H1 (cell line): ENCODE results near the gene NEB. TPM values are rescaled to one million over a fixed set of nuclear protein-coding genes. Genes with fewer than 3 reads are reported as not detected.

ENCODE experiments used
- HDAC2 ChIP-seq, 2 experiments: fragments of 300-600 bp in 1 of 2; sonication (generic) in 1 of 2; IDR thresholded peaks; 2 replicates each; pipeline ENCODE4 v1.6.1; 2011 to 2012; ENCODE audit warnings: low read depth in 2 of 2, low read length in 2 of 2, mild to moderate bottlenecking in 2 of 2, moderate library complexity in 2 of 2, borderline replicate concordance in 1 of 2, inconsistent platforms in 1 of 2
- KDM5A ChIP-seq: fragments of 200-600 bp; IDR thresholded peaks from 2 replicates; pipeline ENCODE4 v1.7.1; 2012; ENCODE audit warnings: mild to moderate bottlenecking, low read length, inconsistent platforms, mixed read lengths
- polyA plus RNA-seq, 7 experiments: library from polyadenylated mRNA; depleted of rRNA in 3 of 7; stranded (reverse) in 5 of 7; unstranded in 2 of 7; fragments of >200 nt in 5 of 7; fragments of 200-250 nt in 2 of 7; gene quantifications; 1 replicate in 5 of 7; 2 replicates in 1 of 7; 4 replicates in 1 of 7; pipeline versions ENCODE4 v1.2.1 to v1.2.3, GENCODE V29; 2011 to 2013; ENCODE audit warnings: missing spikeins in 2 of 7, mixed read lengths in 2 of 7
- total RNA-seq: library from RNA; stranded (reverse); fragmentation: NEBNext Ultra II Directional; extraction: Animal tissue kit (Norgen Biotek cat#: 25700); gene quantifications from 2 replicates; pipeline ENCODE4 v1.2.1, GENCODE V29; 2021

The NEB gene
- total and polyA plus RNA-seq, 2 of the 8 experiments (the other 6 are each of a cell fraction or from before 2014, with no cell fraction given) = 1.4 to 2.5 TPM

GRCh38 chr2:151465771-151466170 is 268.5 kb downstream of the NEB start (continued):
- TF ChIP-seq KDM5A (no peak), HDAC2 (IDR thresholded peaks at IDR 0.05; ENCODE audit: borderline replicate concordance in 1 of 2, low read depth in 2 of 2, low read length in 2 of 2) (no peak)
